ENCODE results near the gene APOA5.

DNA sequence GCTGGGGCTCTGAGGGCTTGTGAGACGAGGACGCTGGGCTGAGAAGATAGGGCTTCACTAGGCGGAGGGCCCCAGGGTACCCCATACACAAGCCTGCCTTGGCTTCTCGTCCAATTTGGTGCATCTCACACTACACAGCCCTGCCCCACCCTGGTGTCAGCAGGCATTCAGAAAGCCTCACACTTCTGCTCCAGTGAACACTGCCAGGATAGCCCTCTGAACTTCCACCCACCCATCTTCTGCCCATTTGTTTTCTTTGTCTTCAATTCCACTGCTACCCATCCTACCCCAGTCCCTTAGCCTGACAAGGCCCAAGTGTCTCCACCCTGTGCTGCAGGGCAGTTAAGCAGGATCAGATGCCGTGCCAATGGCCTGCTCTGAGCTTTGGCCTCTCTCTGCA is 17.0 kb downstream of the APOA5 start:
- TF ChIP-seq, protein P1, sequence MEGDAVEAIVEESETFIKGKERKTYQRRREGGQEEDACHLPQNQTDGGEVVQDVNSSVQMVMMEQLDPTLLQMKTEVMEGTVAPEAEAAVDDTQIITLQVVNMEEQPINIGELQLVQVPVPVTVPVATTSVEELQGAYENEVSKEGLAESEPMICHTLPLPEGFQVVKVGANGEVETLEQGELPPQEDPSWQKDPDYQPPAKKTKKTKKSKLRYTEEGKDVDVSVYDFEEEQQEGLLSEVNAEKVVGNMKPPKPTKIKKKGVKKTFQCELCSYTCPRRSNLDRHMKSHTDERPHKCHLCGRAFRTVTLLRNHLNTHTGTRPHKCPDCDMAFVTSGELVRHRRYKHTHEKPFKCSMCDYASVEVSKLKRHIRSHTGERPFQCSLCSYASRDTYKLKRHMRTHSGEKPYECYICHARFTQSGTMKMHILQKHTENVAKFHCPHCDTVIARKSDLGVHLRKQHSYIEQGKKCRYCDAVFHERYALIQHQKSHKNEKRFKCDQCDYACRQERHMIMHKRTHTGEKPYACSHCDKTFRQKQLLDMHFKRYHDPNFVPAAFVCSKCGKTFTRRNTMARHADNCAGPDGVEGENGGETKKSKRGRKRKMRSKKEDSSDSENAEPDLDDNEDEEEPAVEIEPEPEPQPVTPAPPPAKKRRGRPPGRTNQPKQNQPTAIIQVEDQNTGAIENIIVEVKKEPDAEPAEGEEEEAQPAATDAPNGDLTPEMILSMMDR (IDR thresholded peaks at IDR 0.05 in 4 of 5, conservative IDR thresholded peaks at IDR 0.05 in 1 of 5) = no peak
- TF ChIP-seq POLR2A (IDR thresholded peaks at IDR 0.05) = no peak
